NOMO-1 (cell line): ENCODE data around the gene NPHS1.
"Not testable (repeated sequence)": the region's sequence is repeated elsewhere in the genome, so short reads cannot be mapped to it uniquely, and the experiment has no call there.

Experiments used
- DNase-seq, 2 experiments: peaks; one replicate each; lab custom pipeline; 2025; ENCODE audit not compliant: unreplicated experiment in 2 of 2; lab: John Stamatoyannopoulos, UW

The NPHS1 gene, protein sequence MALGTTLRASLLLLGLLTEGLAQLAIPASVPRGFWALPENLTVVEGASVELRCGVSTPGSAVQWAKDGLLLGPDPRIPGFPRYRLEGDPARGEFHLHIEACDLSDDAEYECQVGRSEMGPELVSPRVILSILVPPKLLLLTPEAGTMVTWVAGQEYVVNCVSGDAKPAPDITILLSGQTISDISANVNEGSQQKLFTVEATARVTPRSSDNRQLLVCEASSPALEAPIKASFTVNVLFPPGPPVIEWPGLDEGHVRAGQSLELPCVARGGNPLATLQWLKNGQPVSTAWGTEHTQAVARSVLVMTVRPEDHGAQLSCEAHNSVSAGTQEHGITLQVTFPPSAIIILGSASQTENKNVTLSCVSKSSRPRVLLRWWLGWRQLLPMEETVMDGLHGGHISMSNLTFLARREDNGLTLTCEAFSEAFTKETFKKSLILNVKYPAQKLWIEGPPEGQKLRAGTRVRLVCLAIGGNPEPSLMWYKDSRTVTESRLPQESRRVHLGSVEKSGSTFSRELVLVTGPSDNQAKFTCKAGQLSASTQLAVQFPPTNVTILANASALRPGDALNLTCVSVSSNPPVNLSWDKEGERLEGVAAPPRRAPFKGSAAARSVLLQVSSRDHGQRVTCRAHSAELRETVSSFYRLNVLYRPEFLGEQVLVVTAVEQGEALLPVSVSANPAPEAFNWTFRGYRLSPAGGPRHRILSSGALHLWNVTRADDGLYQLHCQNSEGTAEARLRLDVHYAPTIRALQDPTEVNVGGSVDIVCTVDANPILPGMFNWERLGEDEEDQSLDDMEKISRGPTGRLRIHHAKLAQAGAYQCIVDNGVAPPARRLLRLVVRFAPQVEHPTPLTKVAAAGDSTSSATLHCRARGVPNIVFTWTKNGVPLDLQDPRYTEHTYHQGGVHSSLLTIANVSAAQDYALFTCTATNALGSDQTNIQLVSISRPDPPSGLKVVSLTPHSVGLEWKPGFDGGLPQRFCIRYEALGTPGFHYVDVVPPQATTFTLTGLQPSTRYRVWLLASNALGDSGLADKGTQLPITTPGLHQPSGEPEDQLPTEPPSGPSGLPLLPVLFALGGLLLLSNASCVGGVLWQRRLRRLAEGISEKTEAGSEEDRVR (N-terminal part only)

GRCh38 chr19:35852029-35852780, at the start of gene NPHS1:
Gene NPHS1 (minus strand): TSS chr19:35852504. CDS start chr19:35851837, 667 bp downstream.
- no peak for DNase-seq

GRCh38 chr19:35901055-35901644, 48.8 kb upstream of the NPHS1 start:
- DNase-seq, result no peak

GRCh38 chr19:35899547-35900214, 47.4 kb upstream of the NPHS1 start:
- peak; percentile 85 to 89 for DNase-seq

DNA sequence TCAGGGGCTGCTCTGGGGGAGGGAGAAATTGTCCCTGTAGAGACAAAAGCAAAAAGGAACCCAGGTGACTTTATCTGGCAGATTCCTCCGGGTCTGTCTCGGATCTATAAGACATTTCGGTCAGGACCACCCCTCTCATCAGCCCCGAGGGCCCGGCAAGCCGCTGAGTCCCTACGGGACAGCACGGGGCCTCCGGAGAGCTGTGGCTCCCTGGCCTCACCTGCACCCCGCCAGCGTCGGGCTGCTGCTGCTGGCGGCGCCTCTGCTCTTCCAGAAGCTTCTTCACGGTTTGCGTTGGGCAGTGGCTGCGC, 46.1 kb upstream of the NPHS1 start:
- DNase-seq, result no peak

DNA sequence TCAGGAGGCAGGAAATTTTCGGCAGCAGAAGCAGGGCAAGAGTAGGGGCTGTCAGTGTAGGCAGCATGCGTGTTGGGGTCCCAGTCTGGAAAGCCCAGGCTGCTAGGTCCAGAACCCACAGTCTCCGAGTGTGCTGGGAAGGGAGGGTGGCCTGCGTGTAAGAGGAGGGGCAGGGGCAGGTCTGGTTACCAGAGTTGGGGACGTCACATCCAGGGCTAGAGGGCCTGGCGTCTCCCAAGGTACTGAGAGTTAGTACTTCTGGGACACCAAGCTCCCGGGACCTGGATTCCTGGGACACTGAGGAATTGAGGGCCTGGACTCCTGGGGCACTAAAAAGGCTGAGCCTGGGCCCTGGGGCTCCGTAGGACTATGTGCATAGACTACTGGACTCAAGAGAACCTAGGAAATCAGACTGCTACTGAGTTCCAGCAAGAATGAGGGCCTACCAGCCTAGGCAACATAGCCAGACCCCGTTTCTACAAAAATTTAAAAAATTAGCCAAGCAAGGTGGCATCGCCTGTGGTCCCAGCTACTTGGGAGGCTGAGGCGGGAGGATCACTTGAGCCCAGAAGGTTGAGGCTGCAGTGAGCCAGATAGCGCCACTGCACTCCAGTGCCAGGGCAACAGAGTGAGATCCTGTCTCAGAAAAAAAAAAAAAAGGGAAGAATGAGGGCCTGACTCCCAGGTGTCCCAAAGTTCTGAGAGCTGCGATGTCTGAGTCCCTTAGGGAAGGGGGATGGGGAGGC, 45.6 kb upstream of the NPHS1 start:
- no peak for DNase-seq

GRCh38 chr19:35896643-35897040, 44.3 kb upstream of the NPHS1 start:
- no peak for DNase-seq

- DNase-seq, result no peak
Measured at GRCh38 chr19:35895911-35896642, 43.8 kb upstream of the NPHS1 start.

DNA sequence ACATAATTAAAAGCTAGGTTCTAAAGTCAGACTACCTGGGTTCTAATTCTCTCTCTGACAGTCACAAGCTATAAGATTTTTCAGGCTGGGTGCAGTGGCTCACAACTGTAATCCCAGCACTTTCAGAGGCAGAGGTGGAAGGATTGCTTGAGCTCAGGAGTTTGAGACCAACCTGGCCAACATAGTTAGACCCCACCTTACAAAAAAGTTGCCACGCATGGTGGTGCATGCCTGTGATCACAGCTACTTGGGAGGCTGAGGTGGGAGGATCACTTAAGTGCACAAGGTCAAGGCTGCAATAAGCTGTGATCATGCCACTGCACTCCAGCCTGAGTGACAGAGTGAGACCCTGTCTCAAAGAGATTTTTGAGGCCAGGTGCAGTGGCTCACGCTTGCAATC, 42.0 kb upstream of the NPHS1 start:
- DNase-seq, result no peak

GRCh38 chr19:35891819-35892218, 39.5 kb upstream of the NPHS1 start:
- DNase-seq, result not testable (repeated sequence)

DNA sequence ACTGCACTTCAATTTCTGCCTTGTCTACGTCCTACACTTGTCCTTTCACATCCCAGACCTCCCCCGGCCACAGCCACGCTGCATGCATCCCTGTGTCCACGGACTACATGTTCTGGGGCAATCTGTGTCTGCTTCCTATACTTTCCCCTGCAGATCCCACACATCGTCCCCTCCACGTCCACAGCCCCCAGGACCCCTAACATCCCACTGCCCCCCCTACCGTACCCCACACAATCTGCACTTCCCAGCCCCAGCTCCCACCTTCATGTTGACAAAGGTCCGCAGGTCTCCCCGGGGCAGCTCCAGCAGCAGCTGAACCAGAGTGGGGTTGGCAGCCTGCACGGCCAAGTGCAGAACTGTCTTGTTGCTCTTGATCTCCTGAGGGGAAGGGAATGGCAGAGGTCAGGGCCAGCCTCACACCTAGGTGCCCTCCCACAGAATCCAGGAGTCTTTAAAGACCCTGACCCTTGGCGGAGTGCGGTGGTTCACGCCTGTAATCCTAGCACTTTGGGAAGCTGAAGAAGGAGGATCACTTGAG, 37.9 kb upstream of the NPHS1 start:
- no peak for DNase-seq

GRCh38 chr19:35889370-35890112, 37.2 kb upstream of the NPHS1 start:
- no peak for DNase-seq

DNA sequence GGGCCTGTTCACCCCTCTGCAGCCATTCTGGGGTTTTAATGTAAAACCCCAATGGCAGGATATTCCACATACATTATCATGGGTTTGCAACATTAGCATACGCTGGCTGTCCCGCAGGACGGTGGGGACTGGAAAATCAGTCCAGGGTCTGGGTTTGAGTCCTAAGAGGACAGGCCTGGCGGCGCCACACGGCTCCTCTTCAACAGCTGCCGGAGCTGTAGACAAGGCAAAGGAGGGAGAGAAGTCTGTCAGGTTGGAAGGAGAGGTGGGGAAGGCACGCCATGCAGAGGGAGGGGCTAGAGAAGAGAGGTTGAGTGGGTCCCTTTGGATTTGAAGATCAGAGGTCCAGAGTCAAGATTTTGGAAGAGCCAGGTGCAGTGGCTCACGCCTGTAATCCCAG, 36.1 kb upstream of the NPHS1 start:
- no peak for DNase-seq

DNA sequence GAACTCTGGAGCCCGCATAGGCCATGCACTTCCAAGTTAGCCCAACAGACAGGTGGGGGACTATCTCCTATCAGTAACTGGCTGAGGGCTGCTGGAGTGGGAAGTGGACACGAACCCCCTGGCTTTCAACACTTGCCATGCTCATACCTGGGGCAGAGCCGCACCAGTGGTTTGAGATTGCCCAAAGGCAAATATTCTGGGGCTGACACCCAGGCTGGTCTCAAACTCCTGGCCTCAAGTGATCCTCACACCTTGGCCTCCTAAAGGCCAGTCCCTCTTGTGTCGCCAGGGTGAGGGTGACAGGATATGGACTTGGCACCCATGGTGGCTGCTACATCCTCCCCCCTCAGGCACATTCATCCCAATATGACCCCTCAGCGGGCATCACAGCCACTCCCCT, 34.9 kb upstream of the NPHS1 start:
- DNase-seq, result no peak

- DNase-seq, result no peak
Measured at GRCh38 chr19:35885904-35886303, 33.6 kb upstream of the NPHS1 start.

- no peak for DNase-seq
Measured at GRCh38 chr19:35885225-35885738, 33.0 kb upstream of the NPHS1 start.

DNA sequence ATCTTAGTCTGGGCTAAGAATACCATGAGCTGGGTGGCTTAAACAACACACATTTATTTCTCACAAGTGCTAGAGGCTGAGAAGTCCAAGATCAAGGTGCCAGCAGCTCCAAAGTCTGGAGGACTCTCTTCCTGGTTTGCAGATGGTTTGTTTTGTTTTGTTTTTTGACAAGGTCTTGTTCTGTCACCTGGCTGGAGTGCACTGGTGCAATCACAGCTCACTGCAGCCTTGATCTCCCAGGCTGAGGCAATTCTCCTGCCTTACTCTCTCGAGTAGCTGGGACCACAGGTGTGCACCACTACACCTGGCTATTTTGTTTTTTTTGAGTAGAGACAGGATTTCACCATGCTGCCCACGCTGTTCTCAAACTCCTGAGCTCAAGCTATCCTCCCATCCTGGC, 31.6 kb upstream of the NPHS1 start:
- no peak for DNase-seq

GRCh38 chr19:35882114-35882832, 30.0 kb upstream of the NPHS1 start:
- peak; percentile 9 to 67 for DNase-seq
